HCT116 (cell line): ENCODE data around the gene WWTR1. TPM values are rescaled to one million over a fixed set of nuclear protein-coding genes. Genes with fewer than 3 reads are reported as not detected.

Experiments
- ATAC-seq: fragments of 200-7000 bp; cut with Tn5 transposase; 2 replicates; pipeline ENCODE4 v1.9.1; 2020; ENCODE audit warnings: mild to moderate bottlenecking, moderate library complexity
- BruUV-seq: library from RNA; stranded (reverse); fragments of 400-500 nt; replicated peaks from 2 replicates; lab custom pipeline; 2021; lab: Mats Ljungman, UMichigan
- CTCF ChIA-PET: fragments of 300-600 bp; sonication (Branson Sonifier 250); formaldehyde crosslinking; loops from one replicate; lab custom pipeline; 2021; ENCODE audit warnings: antibody characterized with exemption; lab: Charles Lee
- POLR2A ChIA-PET: fragments of 300-600, 350-600 bp; sonication (Branson Sonifier 250); formaldehyde crosslinking; loops from one replicate; lab custom pipeline; 2021; ENCODE audit warnings: antibody characterized with exemption; lab: Charles Lee
- RAD21 ChIA-PET, 2 experiments: fragments of 300-600 bp; sonication (Branson Sonifier 250); formaldehyde crosslinking; loops; one replicate each; lab custom pipeline; 2023; ENCODE audit warnings: low total read pairs in 2 of 2; ENCODE audit not compliant: uncharacterized antibody in 2 of 2, unreplicated experiment in 2 of 2, low non-redundant PET in 1 of 2; lab: Charles Lee
- DNase-seq: peaks from one replicate; pipeline ENCODE4 v3.0.0-alpha.2; 2010; ENCODE audit warnings: low read depth, low spot score
- H2AFZ ChIP-seq: fragments of 200-600 bp; shearing (Covaris generic), sonication (generic); 2 replicates; pipeline ENCODE4 v1.6.1; 2017; ENCODE audit warnings: low read depth, mixed run types, mixed read lengths, antibody characterized with exemption, low read length; ENCODE audit not compliant: poor library complexity, severe bottlenecking
- H3K27ac ChIP-seq: 2 replicates; pipeline ENCODE4 v1.5.1; 2012; ENCODE audit warnings: low read depth, low read length
- H3K27me3 ChIP-seq: fragments of 200-600 bp; sonication (generic); 2 replicates; pipeline ENCODE4 v1.6.1; 2016; ENCODE audit warnings: mixed run types, low read length, mixed read lengths; ENCODE audit not compliant: insufficient read depth
- H3K36me3 ChIP-seq, 2 experiments: fragments of 200-500 bp in 1 of 2; fragments of 200-600 bp in 1 of 2; sonication (Bioruptor generic) in 1 of 2; sonication (generic) in 1 of 2; 2 replicates each; pipeline versions ENCODE4 v1.5.1 to v1.6.1; 2014 to 2016; ENCODE audit warnings: low read length in 2 of 2, inconsistent platforms in 1 of 2, mixed read lengths in 1 of 2, mixed run types in 1 of 2; ENCODE audit not compliant: insufficient read depth in 2 of 2, control insufficient read depth in 1 of 2
- H3K4me1 ChIP-seq, 2 experiments: fragments of 200-600 bp in 1 of 2; sonication (generic) in 1 of 2; 2 replicates each; pipeline versions ENCODE4 v1.5.1 to v1.6.1; 2012 to 2017; ENCODE audit warnings: low read length in 2 of 2, inconsistent platforms in 1 of 2, mild to moderate bottlenecking in 1 of 2, mixed read lengths in 1 of 2, mixed run types in 1 of 2, moderate library complexity in 1 of 2; ENCODE audit not compliant: insufficient read depth in 2 of 2, control insufficient read depth in 1 of 2
- H3K4me2 ChIP-seq: fragments of 200-600 bp; sonication (generic); 2 replicates; pipeline ENCODE4 v1.6.1; 2017; ENCODE audit warnings: mixed run types, low read length, mixed read lengths
- H3K4me3 ChIP-seq, 2 experiments: fragments of 200-600 bp in 1 of 2; sonication (generic) in 1 of 2; replicated peaks in 1 of 2; 2 replicates each; pipeline ENCODE4 v1.5.1; 2011 to 2016; ENCODE audit warnings: low read length in 2 of 2, control low read depth in 1 of 2, low read depth in 1 of 2, mild to moderate bottlenecking in 1 of 2, mixed read lengths in 1 of 2, mixed run types in 1 of 2
- H3K79me2 ChIP-seq: fragments of 200-600 bp; sonication (generic); 2 replicates; pipeline ENCODE4 v1.6.1; 2017; ENCODE audit warnings: mild to moderate bottlenecking, mixed run types, low read length, moderate library complexity, mixed read lengths; ENCODE audit not compliant: insufficient read depth
- H3K9ac ChIP-seq: fragments of 200-600 bp; sonication (generic); 2 replicates; pipeline ENCODE4 v1.6.1; 2016; ENCODE audit warnings: low read length, mixed read lengths
- H3K9me2 ChIP-seq: fragments of 200-600 bp; sonication (generic), shearing (Covaris generic); 2 replicates; pipeline ENCODE4 v1.6.1; 2017; ENCODE audit warnings: mixed run types, mild to moderate bottlenecking, moderate library complexity; ENCODE audit not compliant: insufficient read depth
- H3K9me3 ChIP-seq, 2 experiments: fragments of 200-500 bp in 1 of 2; fragments of 200-600 bp in 1 of 2; sonication (Bioruptor generic) in 1 of 2; sonication (generic) in 1 of 2; 2 replicates each; pipeline ENCODE4 v1.6.1; 2014 to 2017; ENCODE audit warnings: low read length in 2 of 2, mixed read lengths in 2 of 2, inconsistent platforms in 1 of 2, low read depth in 1 of 2, mild to moderate bottlenecking in 1 of 2, mixed run types in 1 of 2, moderate library complexity in 1 of 2; ENCODE audit not compliant: control insufficient read depth in 1 of 2, insufficient read depth in 1 of 2
- H4K20me1 ChIP-seq: fragments of 200-600 bp; sonication (generic), shearing (Covaris generic); 2 replicates; pipeline ENCODE4 v1.6.1; 2017; ENCODE audit warnings: mixed run types, mild to moderate bottlenecking, moderate library complexity; ENCODE audit not compliant: insufficient read depth
- ATF3 ChIP-seq: IDR thresholded peaks from 2 replicates; pipeline ENCODE4 v1.6.1; 2012
- CEBPB ChIP-seq: IDR thresholded peaks from 2 replicates; pipeline ENCODE4 v1.6.1; 2012; ENCODE audit warnings: low read depth
- ELF1 ChIP-seq: IDR thresholded peaks from 2 replicates; pipeline ENCODE4 v1.6.1; 2012; ENCODE audit warnings: low read depth, borderline replicate concordance
- FOSL1 ChIP-seq: IDR thresholded peaks from 2 replicates; pipeline ENCODE4 v1.6.1; 2012; ENCODE audit warnings: low read depth
- JUND ChIP-seq: IDR thresholded peaks from 2 replicates; pipeline ENCODE4 v1.6.1; 2012
- POLR2A ChIP-seq: IDR thresholded peaks from 2 replicates; pipeline ENCODE4 v1.7.0; 2011; ENCODE audit warnings: borderline replicate concordance; ENCODE audit not compliant: insufficient read depth, insufficient read length; ENCODE audit errors: extremely low read depth
- REST ChIP-seq: IDR thresholded peaks from 2 replicates; pipeline ENCODE4 v1.6.1; 2012; ENCODE audit warnings: low read depth
- SRF ChIP-seq: IDR thresholded peaks from 2 replicates; pipeline ENCODE4 v1.6.1; 2012; ENCODE audit warnings: low read depth
- TCF7L2 ChIP-seq: IDR thresholded peaks from 2 replicates; pipeline ENCODE4 v1.7.0; 2011; ENCODE audit warnings: borderline replicate concordance, inconsistent platforms; ENCODE audit not compliant: insufficient read depth, insufficient read length; ENCODE audit errors: extremely low read depth
- YY1 ChIP-seq: IDR thresholded peaks from 2 replicates; pipeline ENCODE4 v1.6.1; 2011; ENCODE audit warnings: low read length, low read depth, moderate library complexity, mild to moderate bottlenecking; ENCODE audit not compliant: insufficient replicate concordance; ENCODE audit errors: extremely low read depth
- ZFX ChIP-seq: fragments of 450-650 bp; IDR thresholded peaks from 2 replicates; pipeline ENCODE4 v1.6.1; 2017
- ZNF274 ChIP-seq: fragments of 200-500 bp; sonication (Bioruptor generic); IDR thresholded peaks from 2 replicates; pipeline ENCODE4 v1.6.1; 2014; ENCODE audit warnings: mild to moderate bottlenecking, low read depth, low read length, inconsistent platforms
- intact Hi-C: fragments of 100-400 bp; cut with micrococcal nuclease; formaldehyde crosslinking; loops from 2 replicates; pipeline ENCODE4 v1.10.0; 2022
- total RNA-seq: library from RNA; stranded (reverse); gene quantifications from one replicate; pipeline ENCODE4 v1.2.1, GENCODE V29; 2021; ENCODE audit not compliant: unreplicated experiment

Gene WWTR1
- total RNA-seq, 1 experiment from 2014 or later, result 46.9 TPM

GRCh38 chr3:149535333-149535685 is 122.5 kb downstream of the WWTR1 start:
- CTCF ChIA-PET, result interaction anchor here (1.0 to 1.2 kb wide), 2 partner anchors 22 to 33 kb away, joined by 3 to 6 read pairs; no protein-coding TSS in a partner anchor
- no peaks in the 10 kb centered on the region for H3K9me3 ChIP-seq
- POLR2A ChIA-PET, result no interaction called here
- ATAC-seq (no peak), DNase-seq (no peak)
- BruUV-seq, result no TSS peak
- no peaks in the 10 kb centered on the region for H3K27me3 ChIP-seq
- no peak overlapping the region for H3K4me3 ChIP-seq
- no peaks in the 10 kb centered on the region for H4K20me1 ChIP-seq
- H3K27ac ChIP-seq, result no peak overlapping the region
- H3K9ac ChIP-seq, result no peak overlapping the region
- no peak overlapping the region for H2AFZ ChIP-seq
- intact Hi-C loops, result no loop called here
- peaks cover 7% of the 10 kb centered on the region; the same call in 1 of the 2 replicates for H3K79me2 ChIP-seq
- no peaks in the 10 kb centered on the region for H3K9me2 ChIP-seq
- TF ChIP-seq YY1 (no peak), ELF1 (no peak), REST (no peak), ZNF274 (no peak), SRF (no peak), POLR2A (no peak), FOSL1 (no peak), ATF3 (no peak), JUND (no peak), CEBPB (no peak), TCF7L2 (no peak), ZFX (no peak)
- H3K36me3 ChIP-seq, result no peaks in the 10 kb centered on the region
- H3K4me1 ChIP-seq, result peaks cover 0 to 8% of the 10 kb centered on the region in 2 experiments; a peak in 1 of 4 replicates
- H3K4me2 ChIP-seq, result no peak overlapping the region
- RAD21 ChIA-PET, result no interaction called here
